ENCODE measurements around the gene TAOK1. TPM values are rescaled to one million over a fixed set of nuclear protein-coding genes. Genes with fewer than 3 reads are reported as not detected.
A peak's percentile ranks its signal among the peaks of the same experiment; 100 is the strongest.

Gene TAOK1
- total RNA-seq (2022) = 87.7 and 93.1 TPM in 2 replicates
- percentile 85 among the genes with signal in this experiment for Bru-seq, nascent RNA
- percentile 94 among the genes with signal in this experiment for BruChase-seq, experiment 1, labeled RNA remaining after a 2-hour chase
- BruChase-seq, experiment 2, labeled RNA remaining after a 6-hour chase = percentile 93 among the genes with signal in this experiment
- long read RNA-seq, partial matches to known transcripts = 2 of 13 reads
- long read RNA-seq, other reads (novel, unspliced or antisense) = 11 of 13 reads

- Mint-ChIP-seq H3K27ac (ENCODE audit: unreplicated experiment) (peak within 1 kb of the TSS; percentile 89), H3K4me3 (ENCODE audit: unreplicated experiment) (peak within 1 kb of the TSS; percentile 85), H3K4me1 (ENCODE audit: low read depth, unreplicated experiment) (peaks cover 13% of the 10 kb centered on the region), H3K9me3 (ENCODE audit: unreplicated experiment) (no peaks in the 10 kb centered on the region), H3K36me3 (ENCODE audit: insufficient read depth, unreplicated experiment) (peaks cover 23% of the 10 kb centered on the region), H3K27me3 (ENCODE audit: insufficient read depth, unreplicated experiment) (no peaks in the 10 kb centered on the region)
- Histone ChIP-seq H3K4me1 (peaks cover 19% of the 10 kb centered on the region), H3K4me3 (ENCODE audit: low read depth, low read length) (peak within 1 kb of the TSS; percentile 58), H3K27me3 (replicated peaks; ENCODE audit: control insufficient read depth, insufficient read depth, low read length) (no peaks in the 10 kb centered on the region), H3K36me3 (ENCODE audit: control insufficient read depth, insufficient read depth, low read length) (no peaks in the 10 kb centered on the region), H3K9me3 (no peaks in the 10 kb centered on the region)
- no TSS peak for BruUV-seq (replicated peaks)
- TF ChIP-seq CTCF (IDR thresholded peaks at IDR 0.05; ENCODE audit: insufficient read depth in 1 of 2, low read depth in 1 of 2, low read length in 1 of 2, severe bottlenecking in 1 of 2, unreplicated experiment in 1 of 2) = no peak
- intact Hi-C loops (cut with micrococcal nuclease; ENCODE audit: unreplicated experiment) = no loop called here
- POLR2A ChIA-PET = interaction anchor here (0.5 to 1.7 kb wide), 4 partner anchors 14 to 386 kb away, joined by 3 to 9 read pairs (median 6); partner anchors contain the start of gene NUFIP2
- CTCF ChIA-PET = interaction anchor here (0.7 to 2.0 kb wide), 2 partner anchors 20 to 24 kb away, joined by 3 to 7 read pairs; no protein-coding TSS in a partner anchor
- peak; percentile 100 for DNase-seq
These were observed at the start of gene TAOK1 for GRCh38 chr17:29389982-29390850. TAOK1 (plus strand) TSS chr17:29390363; CDS start chr17:29451549, 61,186 bp downstream.

GRCh38 chr17:29341726-29342125 is 48.4 kb upstream of the TAOK1 start:
- Mint-ChIP-seq H3K9me3 (ENCODE audit: unreplicated experiment) (no peaks in the 10 kb centered on the region), H3K27ac (ENCODE audit: unreplicated experiment) (peak overlapping the region; percentile 10), H3K4me3 (ENCODE audit: unreplicated experiment) (no peak overlapping the region), H3K27me3 (ENCODE audit: insufficient read depth, unreplicated experiment) (no peaks in the 10 kb centered on the region), H3K4me1 (ENCODE audit: low read depth, unreplicated experiment) (peaks cover 43% of the 10 kb centered on the region), H3K36me3 (ENCODE audit: insufficient read depth, unreplicated experiment) (no peaks in the 10 kb centered on the region)
- ChIA-PET POLR2A (no interaction called here), CTCF (no interaction called here)
- H3K27me3 ChIP-seq (replicated peaks; ENCODE audit: control insufficient read depth, insufficient read depth, low read length) = no peaks in the 10 kb centered on the region
- no peaks in the 10 kb centered on the region for H3K9me3 ChIP-seq
- H3K4me1 ChIP-seq = peaks cover 32% of the 10 kb centered on the region
- intact Hi-C loops (cut with micrococcal nuclease; ENCODE audit: unreplicated experiment) = no loop called here
- DNase-seq = no peak
- H3K4me3 ChIP-seq (ENCODE audit: low read depth, low read length) = no peak overlapping the region
- no peak for TF ChIP-seq CTCF (IDR thresholded peaks at IDR 0.05; ENCODE audit: insufficient read depth in 1 of 2, low read depth in 1 of 2, low read length in 1 of 2, severe bottlenecking in 1 of 2, unreplicated experiment in 1 of 2)
- BruUV-seq (replicated peaks) = no TSS peak
- H3K36me3 ChIP-seq (ENCODE audit: control insufficient read depth, insufficient read depth, low read length) = no peaks in the 10 kb centered on the region

DNA sequence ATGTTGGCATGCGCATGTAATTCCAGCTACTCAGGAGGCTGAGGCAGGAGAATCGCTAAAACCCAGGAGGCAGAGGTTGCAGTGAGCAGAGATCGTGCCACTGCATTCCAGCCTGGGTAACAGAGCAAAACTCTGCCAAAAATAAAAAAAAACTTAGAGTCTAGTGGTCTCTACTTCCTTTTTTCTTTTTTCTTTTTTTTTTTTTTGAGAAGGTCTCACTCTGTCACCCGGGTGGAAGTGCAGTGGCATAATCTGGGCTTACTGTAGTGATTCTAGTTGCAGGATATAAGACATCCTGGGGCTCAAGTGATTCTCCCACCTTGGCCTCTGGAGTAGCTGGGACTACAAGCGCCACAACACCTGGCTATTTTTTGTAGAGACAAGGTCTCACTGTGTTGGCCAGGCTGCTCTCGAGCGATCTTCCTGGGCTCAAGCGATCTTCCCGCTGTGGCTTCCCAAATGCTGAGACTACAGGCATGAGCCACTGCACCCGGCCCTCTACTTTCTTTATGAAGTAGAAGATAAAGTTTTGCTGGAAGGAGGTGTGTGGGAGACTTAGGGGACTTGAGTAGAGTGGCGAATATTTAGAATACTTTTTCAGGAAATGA is 47.9 kb upstream of the TAOK1 start:
- no peaks in the 10 kb centered on the region for H3K27me3 Mint-ChIP-seq (ENCODE audit: insufficient read depth, unreplicated experiment)
- CTCF ChIA-PET = no interaction called here
- Histone ChIP-seq H3K27me3 (replicated peaks; ENCODE audit: control insufficient read depth, insufficient read depth, low read length) (no peaks in the 10 kb centered on the region), H3K4me1 (peaks cover 32% of the 10 kb centered on the region), H3K4me3 (ENCODE audit: low read depth, low read length) (no peak overlapping the region), H3K36me3 (ENCODE audit: control insufficient read depth, insufficient read depth, low read length) (no peaks in the 10 kb centered on the region), H3K9me3 (no peaks in the 10 kb centered on the region)
- peak overlapping the region; percentile 10 for H3K27ac Mint-ChIP-seq (ENCODE audit: unreplicated experiment)
- no peak for TF ChIP-seq CTCF (IDR thresholded peaks at IDR 0.05; ENCODE audit: insufficient read depth in 1 of 2, low read depth in 1 of 2, low read length in 1 of 2, severe bottlenecking in 1 of 2, unreplicated experiment in 1 of 2)
- DNase-seq = no peak
- no peak overlapping the region for H3K4me3 Mint-ChIP-seq (ENCODE audit: unreplicated experiment)
- no peaks in the 10 kb centered on the region for H3K9me3 Mint-ChIP-seq (ENCODE audit: unreplicated experiment)
- POLR2A ChIA-PET = no interaction called here
- peaks cover 43% of the 10 kb centered on the region for H3K4me1 Mint-ChIP-seq (ENCODE audit: low read depth, unreplicated experiment)
- no TSS peak for BruUV-seq (replicated peaks)
- no peaks in the 10 kb centered on the region for H3K36me3 Mint-ChIP-seq (ENCODE audit: insufficient read depth, unreplicated experiment)
- intact Hi-C loops (cut with micrococcal nuclease; ENCODE audit: unreplicated experiment) = no loop called here
